RCC 7860 (cell line): ENCODE data around the gene CBLN2.

ENCODE experiments used
- DNase-seq: peaks from one replicate; pipeline ENCODE4 v3.0.0-alpha.2; 2015; ENCODE audit warnings: low spot score
- FAIRE-seq: peaks from 2 replicates; lab custom pipeline; 2012; peaks lifted over from hg19 to GRCh38; lab: Jason Lieb, UNC

Gene CBLN2

DNA sequence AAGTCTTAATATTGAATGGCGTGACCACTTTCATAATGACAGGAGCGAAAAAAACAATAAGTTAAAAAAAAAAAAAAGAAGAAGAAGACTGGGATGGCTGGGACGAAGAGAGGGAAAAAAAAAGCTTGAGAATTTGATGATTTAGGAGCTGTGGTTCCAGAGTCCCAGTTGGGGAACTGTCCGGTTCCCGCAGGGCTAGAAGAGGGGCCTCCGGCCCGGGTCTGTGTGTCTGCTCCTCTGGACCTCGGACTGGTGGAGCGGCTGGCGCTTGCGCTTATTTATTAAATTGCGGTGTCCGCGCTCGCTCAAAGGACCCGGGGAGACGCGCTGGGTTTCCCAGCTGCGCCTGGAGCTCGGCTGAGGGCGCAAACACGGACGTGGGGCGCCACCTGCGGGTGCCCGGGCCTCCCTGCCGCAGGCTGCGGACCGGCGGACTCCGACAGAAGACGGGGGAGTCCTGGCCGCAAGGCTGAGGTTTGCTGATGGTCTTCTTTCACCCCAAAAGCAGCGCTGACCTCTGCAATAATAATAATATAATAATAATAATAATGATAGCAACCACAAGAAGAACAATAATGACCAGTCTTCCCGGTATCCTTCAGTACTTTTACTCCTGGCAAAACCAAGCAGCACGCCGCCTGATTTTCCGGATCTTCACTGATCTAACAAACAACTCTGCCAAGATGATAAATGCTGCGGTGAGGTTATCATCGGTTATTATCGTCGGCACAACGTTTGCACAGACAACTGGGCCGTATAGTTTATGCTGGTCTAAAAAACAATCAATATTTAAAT, at the start of gene CBLN2:
Gene CBLN2 (minus strand): TSS at position 251 of the 795 bp plus-strand sequence. CDS start 2,182 bp downstream, outside the sequence.
- DNase-seq: peak; percentile 34
- FAIRE-seq: no peak

DNA sequence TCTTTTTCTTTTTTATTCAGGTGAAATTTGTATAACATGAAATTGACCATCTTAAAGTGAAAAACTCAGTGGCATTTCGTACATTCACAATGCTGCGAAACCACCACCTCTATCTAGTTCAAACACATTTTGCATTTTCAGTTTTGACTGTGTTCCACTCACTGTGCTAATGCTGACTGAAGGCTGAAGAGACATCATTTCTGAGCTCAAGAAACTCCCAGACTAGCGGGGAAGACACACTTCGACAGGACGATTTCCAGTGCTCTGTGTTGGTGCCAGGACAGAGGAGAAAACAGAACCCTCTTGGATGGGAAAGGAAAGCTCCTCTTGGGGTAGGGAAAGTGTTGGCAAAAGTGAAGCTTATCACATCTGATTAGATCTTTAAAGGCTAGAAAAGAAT, 44.2 kb upstream of the CBLN2 start:
- FAIRE-seq (no peak), DNase-seq (no peak)

- no peak for DNase-seq
- no peak for FAIRE-seq
Measured at GRCh38 chr18:72584787-72585186, 40.6 kb upstream of the CBLN2 start.

- DNase-seq (no peak), FAIRE-seq (no peak)
Measured at GRCh38 chr18:72581976-72582375, 37.8 kb upstream of the CBLN2 start.

DNA sequence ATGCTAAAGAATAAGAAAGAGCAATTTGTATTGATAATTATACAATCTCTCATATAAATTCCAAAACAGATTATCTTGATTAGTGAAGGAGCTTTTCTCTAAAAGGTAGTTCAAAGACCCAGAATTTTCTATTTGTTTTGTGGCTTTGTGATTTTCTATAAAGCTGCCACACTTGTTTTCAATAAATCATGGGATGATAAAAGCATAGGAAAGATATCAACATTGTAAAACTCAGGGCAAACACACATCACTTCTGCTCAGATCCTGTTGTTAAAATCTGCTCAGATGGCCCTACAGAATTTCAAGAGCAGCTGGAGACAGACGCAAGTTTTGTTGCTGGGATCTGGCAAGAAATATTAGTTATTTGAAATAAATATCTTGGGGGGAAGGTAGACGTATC, 28.8 kb upstream of the CBLN2 start:
- FAIRE-seq (no peak), DNase-seq (no peak)

DNA sequence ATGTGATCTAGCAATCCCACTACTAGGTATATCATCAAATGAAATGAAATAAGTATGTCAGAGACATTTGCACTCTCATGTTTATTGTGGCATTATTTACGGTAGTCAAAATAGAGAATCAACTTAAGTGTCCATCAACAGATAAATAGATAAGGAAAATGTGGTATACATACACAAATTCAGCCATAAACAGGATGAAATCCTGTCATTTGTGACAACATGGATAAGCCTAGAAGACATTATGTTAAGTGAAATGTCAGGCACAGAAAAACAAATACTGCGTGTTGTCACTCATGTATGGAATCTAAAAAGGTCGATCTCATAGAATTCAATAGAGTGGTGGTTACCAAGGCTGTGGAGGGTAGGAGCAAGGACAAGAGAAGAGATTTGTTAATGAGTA, 22.1 kb upstream of the CBLN2 start:
- no peak for DNase-seq
- FAIRE-seq: no peak

DNA sequence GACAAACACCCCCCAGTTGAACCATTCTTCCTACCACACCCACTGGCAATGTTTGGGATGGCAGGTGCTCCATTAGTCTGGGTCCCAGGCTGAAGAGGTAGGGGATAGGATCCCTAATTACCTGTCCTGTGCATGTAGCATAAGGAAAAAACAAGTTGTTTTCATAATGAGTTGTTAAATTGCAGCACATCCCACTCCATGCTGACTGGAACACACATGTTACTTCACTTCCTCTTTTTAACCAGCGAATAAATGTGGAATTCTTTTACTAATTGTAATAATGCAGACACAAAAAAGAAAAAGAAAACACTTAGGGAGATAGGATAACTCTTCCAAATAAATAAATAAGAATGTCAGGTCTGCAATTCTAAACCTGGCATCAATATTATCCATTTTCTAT, 11.8 kb upstream of the CBLN2 start:
- FAIRE-seq (no peak), DNase-seq (no peak)

GRCh38 chr18:72555101-72555500, 11.0 kb upstream of the CBLN2 start:
- FAIRE-seq (no peak), DNase-seq (no peak)

DNA sequence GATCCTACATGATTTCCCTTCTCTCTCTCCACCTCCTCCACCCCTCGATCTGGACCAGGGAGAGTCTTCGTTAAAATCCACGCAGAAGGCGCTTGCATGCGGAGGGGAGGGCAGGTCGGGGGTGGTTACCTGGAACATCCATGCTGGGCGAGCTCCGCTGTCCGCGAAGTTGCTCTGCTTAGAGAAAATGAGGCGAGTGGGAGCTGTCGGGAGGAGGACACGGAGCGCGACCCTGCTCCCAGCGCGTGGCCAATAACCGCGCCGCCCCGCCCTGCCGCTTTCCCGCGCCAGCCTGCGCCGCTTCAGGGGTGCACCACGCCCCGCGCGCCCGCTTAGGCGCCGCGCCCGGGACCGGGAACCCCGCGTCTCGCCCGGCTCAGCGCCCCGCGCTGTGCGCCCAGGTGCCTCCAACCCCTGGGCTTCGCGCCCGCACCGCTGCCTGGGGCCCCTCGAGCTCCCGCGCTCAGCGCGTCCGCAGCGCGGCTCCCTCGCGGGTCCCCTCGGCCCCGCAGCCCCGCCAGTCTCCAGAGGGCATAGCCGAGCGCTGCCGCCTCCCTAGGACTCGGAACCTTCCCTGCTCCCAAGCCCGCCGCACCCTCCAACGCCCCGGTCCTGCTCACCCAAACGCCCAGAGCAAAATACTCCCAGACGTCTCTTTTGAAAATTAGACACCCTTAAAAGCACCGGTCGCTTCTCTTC, 636 bp downstream of the CBLN2 start:
- no peak for FAIRE-seq

GRCh38 chr18:72542984-72543356, 1.2 kb downstream of the CBLN2 start:
- FAIRE-seq: no peak
- no peak for DNase-seq

More for the DNA sequence above, 636 bp downstream of the CBLN2 start:
- no peak for DNase-seq

DNA sequence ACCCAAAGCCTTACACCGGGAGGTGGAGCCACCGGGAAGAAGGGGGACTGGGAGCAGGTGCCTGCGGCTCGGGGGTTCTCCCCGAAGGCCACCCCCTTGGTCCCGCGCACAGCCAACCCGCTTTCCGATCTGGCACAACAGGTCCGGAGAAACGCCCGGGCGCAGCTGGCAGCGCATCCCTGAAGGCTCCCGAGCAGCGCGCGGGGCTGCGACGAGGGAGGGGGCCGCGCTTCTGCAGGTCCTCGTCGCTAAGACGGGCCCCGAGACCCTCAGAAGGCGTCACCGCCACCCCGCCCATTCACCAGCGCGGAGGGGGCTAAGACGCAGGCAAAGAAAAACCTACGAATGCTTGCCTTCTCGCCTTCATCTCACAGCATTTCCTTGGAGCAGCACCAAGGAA, 1.8 kb downstream of the CBLN2 start:
- DNase-seq: no peak
- no peak for FAIRE-seq

DNA sequence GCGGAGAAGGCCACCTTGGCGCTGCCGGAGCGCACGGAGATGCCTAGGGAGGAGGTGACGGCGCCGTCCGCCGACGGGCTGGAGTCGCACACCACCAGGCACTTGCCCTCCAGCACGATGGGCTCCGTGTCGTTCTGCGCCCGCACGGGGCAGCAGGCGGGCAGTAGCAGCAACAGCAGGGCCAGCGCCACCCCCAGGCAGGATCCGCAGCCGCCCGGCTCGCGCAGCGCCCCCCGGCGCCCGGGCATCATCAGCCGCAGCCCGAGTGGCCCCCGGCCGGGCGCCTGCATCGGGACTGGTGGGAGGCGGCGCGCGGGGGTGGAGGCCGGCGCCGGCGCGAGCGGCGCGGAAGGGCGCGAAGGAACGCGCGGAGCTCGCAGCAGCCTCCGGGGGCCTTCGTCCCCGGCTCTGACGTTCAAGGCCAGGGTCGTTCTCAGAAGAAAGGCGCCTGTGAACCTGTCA, 2.2 kb downstream of the CBLN2 start:
- no peak for DNase-seq

DNA sequence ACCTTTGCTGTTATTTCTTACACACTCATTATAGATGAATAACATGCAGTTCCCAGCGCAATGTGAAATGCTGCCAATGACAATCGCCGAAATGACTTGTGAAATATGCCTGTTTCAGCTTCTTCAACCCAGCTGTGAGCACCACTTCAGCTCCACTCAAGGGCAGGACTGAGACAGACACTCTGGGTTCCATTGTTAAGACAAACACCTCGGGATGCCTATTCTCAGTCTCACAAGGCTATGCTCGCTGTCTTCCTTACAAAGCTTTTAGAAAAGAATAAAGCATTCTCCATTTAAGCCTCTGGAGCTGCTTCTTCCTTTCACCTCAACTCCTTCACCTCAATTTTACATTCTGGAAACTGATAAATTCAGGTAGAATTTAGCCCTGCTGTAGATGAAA, 4.2 kb downstream of the CBLN2 start:
- DNase-seq: no peak
- no peak for FAIRE-seq

More for the DNA sequence above, 2.2 kb downstream of the CBLN2 start:
- FAIRE-seq: no peak

DNA sequence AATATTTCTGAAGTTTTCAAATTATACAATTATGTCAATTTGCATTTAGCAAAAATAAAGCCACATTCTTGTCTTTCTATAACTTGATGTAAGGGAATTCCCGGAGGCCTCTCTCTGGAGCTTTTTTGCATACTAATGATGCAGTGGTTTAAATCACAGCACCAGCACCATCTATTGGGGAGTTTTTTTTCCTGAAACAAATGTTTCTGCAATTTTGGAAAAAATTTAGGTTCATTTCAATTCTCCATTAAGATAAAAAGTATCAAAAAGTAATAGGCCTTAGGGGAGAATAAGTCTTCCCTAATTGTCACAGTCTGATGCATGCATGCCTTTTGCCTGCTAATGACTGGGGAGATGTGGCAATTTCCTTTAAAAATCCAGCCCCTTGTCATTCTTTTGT, 13.5 kb downstream of the CBLN2 start:
- DNase-seq (no peak), FAIRE-seq (no peak)

GRCh38 chr18:72504866-72505265, 39.3 kb downstream of the CBLN2 start:
- DNase-seq: no peak
- no peak for FAIRE-seq

- FAIRE-seq: no peak
Measured at GRCh38 chr18:72502671-72503431, 41.3 kb downstream of the CBLN2 start.

DNA sequence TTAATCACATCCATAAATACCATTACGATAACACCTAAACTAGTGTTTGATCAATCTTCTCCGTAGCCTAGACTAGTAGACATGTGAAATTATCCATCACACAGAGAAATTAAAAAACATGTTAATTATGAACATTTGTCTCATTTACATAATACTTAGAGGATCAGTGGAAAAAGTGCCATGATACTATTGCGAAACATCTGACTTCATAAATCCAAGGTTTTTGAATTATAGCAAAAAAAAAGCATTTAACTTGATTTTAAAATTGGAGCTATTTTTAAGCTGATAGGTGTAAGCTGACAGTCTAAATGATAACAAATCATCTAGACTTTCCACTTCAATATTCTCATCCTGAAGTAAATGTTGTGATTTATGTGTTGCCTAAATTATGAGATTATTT, 51.6 kb downstream of the CBLN2 start:
- no peak for DNase-seq
- no peak for FAIRE-seq

More at GRCh38 chr18:72502671-72503431, 41.3 kb downstream of the CBLN2 start:
- no peak for DNase-seq
